GM21786 (cell line): Measurements from ENCODE around the gene PIMREG.

Source experiments
- ATAC-seq: cut with Tn5 transposase; IDR thresholded peaks from one replicate; pipeline ENCODE4 v1.9.1; 2021; ENCODE audit not compliant: unreplicated experiment

Gene PIMREG

GRCh38 chr17:6460531-6461161 is 16.4 kb downstream of the PIMREG start:
- ATAC-seq = no peak

GRCh38 chr17:6461246-6461645 is 17.0 kb downstream of the PIMREG start:
- no peak for ATAC-seq

- ATAC-seq = no peak
These were observed 17.7 kb downstream of the PIMREG start for GRCh38 chr17:6461792-6462524.

- ATAC-seq = no peak
These were observed 18.4 kb downstream of the PIMREG start for GRCh38 chr17:6462692-6463091.

- ATAC-seq = no peak
These were observed 19.6 kb downstream of the PIMREG start for GRCh38 chr17:6463616-6464445.

GRCh38 chr17:6464446-6465041 is 20.3 kb downstream of the PIMREG start:
- ATAC-seq = no peak

GRCh38 chr17:6465206-6466003 is 21.1 kb downstream of the PIMREG start:
- no peak for ATAC-seq

GRCh38 chr17:6467567-6467966 is 23.3 kb downstream of the PIMREG start:
- ATAC-seq = no peak

GRCh38 chr17:6468051-6468790 is 24.0 kb downstream of the PIMREG start:
- no peak for ATAC-seq

- ATAC-seq = no peak
These were observed 26.0 kb downstream of the PIMREG start for GRCh38 chr17:6470146-6470718.

- ATAC-seq = no peak
These were observed 26.7 kb downstream of the PIMREG start for GRCh38 chr17:6470751-6471521.

GRCh38 chr17:6471531-6472465 is 27.5 kb downstream of the PIMREG start:
- ATAC-seq = no peak

GRCh38 chr17:6472517-6472916 is 28.3 kb downstream of the PIMREG start:
- ATAC-seq = no peak

GRCh38 chr17:6473128-6473767 is 29.0 kb downstream of the PIMREG start:
- ATAC-seq = no peak

- no peak for ATAC-seq
These were observed 30.1 kb downstream of the PIMREG start for GRCh38 chr17:6474376-6474775.

- no peak for ATAC-seq
These were observed 30.7 kb downstream of the PIMREG start for GRCh38 chr17:6474906-6475305.

- no peak for ATAC-seq
These were observed 31.2 kb downstream of the PIMREG start for GRCh38 chr17:6475411-6475810.
